Cardiac muscle cell (in vitro differentiated cells and primary cell): ENCODE data around the gene SLCO2A1. TPM values are rescaled to one million over a fixed set of nuclear protein-coding genes. Genes with fewer than 3 reads are reported as not detected.
"Not testable (repeated sequence)": the region's sequence is repeated elsewhere in the genome, so short reads cannot be mapped to it uniquely, and the experiment has no call there.

Experiments
- DNase-seq, 2 donors: peaks; one replicate each; pipeline versions ENCODE4 v3.0.0 to v3.0.0-alpha.2; 2010 to 2017; ENCODE audit warnings: low read depth in 1 of 2, low spot score in 1 of 2
- H3K27ac ChIP-seq: fragments of 200-600 bp; sonication (generic); 2 replicates; pipeline ENCODE4 v1.5.1; 2016
- H3K27me3 ChIP-seq: fragments of 200-600 bp; sonication (generic); 2 replicates; pipeline ENCODE4 v1.6.0; 2016; ENCODE audit warnings: control low read depth
- H3K36me3 ChIP-seq: fragments of 200-600 bp; sonication (generic); 2 replicates; pipeline ENCODE4 v1.5.1; 2016; ENCODE audit warnings: control low read depth
- H3K4me1 ChIP-seq: fragments of 200-600 bp; sonication (generic); 2 replicates; pipeline ENCODE4 v1.8.1; 2017; ENCODE audit warnings: low read depth, mild to moderate bottlenecking, mixed run types
- H3K4me3 ChIP-seq: fragments of 200-600 bp; sonication (generic); 2 replicates; pipeline ENCODE4 v1.5.1; 2016; ENCODE audit warnings: mild to moderate bottlenecking
- H3K9me3 ChIP-seq: fragments of 200-600 bp; sonication (generic); 2 replicates; pipeline ENCODE4 v1.5.1; 2017; ENCODE audit warnings: low read depth, mild to moderate bottlenecking, control low read depth
- CTCF ChIP-seq: IDR thresholded peaks from 2 replicates; pipeline ENCODE4 v1.5.1; 2012; ENCODE audit warnings: low read depth, mild to moderate bottlenecking, low read length
- polyA plus RNA-seq: library from polyadenylated mRNA; unstranded; fragments of >200 nt; fragmentation: Nextera tagmentation; extraction: Ambion mirVana; gene quantifications from 2 replicates; pipeline ENCODE4 v1.2.1, GENCODE V29; 2016
- total RNA-seq: library from RNA; depleted of rRNA; stranded (reverse); fragments of >200 nt; gene quantifications from 2 replicates; pipeline ENCODE4 v1.2.3, GENCODE V29; 2016

Gene SLCO2A1
- total and polyA plus RNA-seq, 2 experiments from 2014 or later = 5.1 to 6.1 TPM

GRCh38 chr3:134072881-134073582 is 43.3 kb upstream of the SLCO2A1 start:
- no peak for TF ChIP-seq CTCF
- no peaks in the 10 kb centered on the region for H3K36me3 ChIP-seq
- H3K27ac ChIP-seq = no peak overlapping the region
- no peak for DNase-seq
- H3K27me3 ChIP-seq = no peaks in the 10 kb centered on the region
- H3K4me1 ChIP-seq = no peaks in the 10 kb centered on the region
- H3K4me3 ChIP-seq = no peak overlapping the region
- no peaks in the 10 kb centered on the region for H3K9me3 ChIP-seq

GRCh38 chr3:134070281-134070680 is 40.6 kb upstream of the SLCO2A1 start:
- not testable (repeated sequence) for H3K27me3 ChIP-seq, H3K27ac ChIP-seq, DNase-seq, H3K4me1 ChIP-seq, H3K9me3 ChIP-seq, H3K4me3 ChIP-seq, H3K36me3 ChIP-seq

GRCh38 chr3:134068429-134068828 is 38.7 kb upstream of the SLCO2A1 start:
- Histone ChIP-seq H3K27ac (no peak overlapping the region), H3K9me3 (no peaks in the 10 kb centered on the region), H3K27me3 (no peaks in the 10 kb centered on the region), H3K36me3 (no peaks in the 10 kb centered on the region), H3K4me3 (no peak overlapping the region), H3K4me1 (no peaks in the 10 kb centered on the region)
- no peak for DNase-seq
- no peak for TF ChIP-seq CTCF

- H3K36me3 ChIP-seq = no peaks in the 10 kb centered on the region
- H3K4me1 ChIP-seq = no peaks in the 10 kb centered on the region
- no peak for DNase-seq
- no peak for TF ChIP-seq CTCF
- no peaks in the 10 kb centered on the region for H3K9me3 ChIP-seq
- no peaks in the 10 kb centered on the region for H3K27me3 ChIP-seq
- no peak overlapping the region for H3K27ac ChIP-seq
- H3K4me3 ChIP-seq = no peak overlapping the region
Observed at GRCh38 chr3:134067531-134068161, 37.9 kb upstream of the SLCO2A1 start.

- no peak for TF ChIP-seq CTCF
- H3K27ac ChIP-seq = no peak overlapping the region
- H3K36me3 ChIP-seq = no peaks in the 10 kb centered on the region
- H3K4me3 ChIP-seq = no peak overlapping the region
- DNase-seq = peak in 1 of 2 donors; percentile 46
- H3K27me3 ChIP-seq = no peaks in the 10 kb centered on the region
- H3K9me3 ChIP-seq = no peaks in the 10 kb centered on the region
- H3K4me1 ChIP-seq = no peaks in the 10 kb centered on the region
Observed at GRCh38 chr3:134066651-134067530, 37.2 kb upstream of the SLCO2A1 start.
